ENCODE data around the gene AGBL1. TPM values are rescaled to one million over a fixed set of nuclear protein-coding genes. Genes with fewer than 3 reads are reported as not detected.

Gene AGBL1
- total and polyA plus RNA-seq, 4 donors = not detected

DNA sequence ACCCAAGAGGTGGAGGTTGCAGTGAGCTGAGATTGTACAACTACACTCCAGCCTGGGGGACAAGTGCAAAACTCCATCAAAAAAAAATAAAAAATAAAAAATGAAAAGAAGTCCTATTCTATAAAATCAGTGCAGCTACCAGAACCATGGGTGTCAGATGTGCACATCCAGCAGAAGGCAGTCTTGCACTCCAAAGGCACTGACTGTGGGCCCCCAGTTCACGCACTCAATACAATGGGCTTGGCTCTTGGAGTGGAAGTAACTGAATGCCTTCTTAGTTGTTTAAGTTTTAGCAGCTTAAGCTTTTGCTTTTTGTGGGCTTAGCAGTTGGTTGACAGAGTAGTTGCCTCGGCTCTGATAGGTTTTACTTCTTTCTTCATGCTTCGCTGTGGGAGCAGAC is 141.4 kb downstream of the AGBL1 start:
- Histone ChIP-seq H3K27me3 (ENCODE audit: control insufficient read depth in 4 of 4, insufficient read depth in 4 of 4, low read length in 3 of 4) (no peaks in the 10 kb centered on the region), H3K4me3 (ENCODE audit: low read depth in 1 of 3, low read length in 3 of 3) (no peak overlapping the region), H3K4me1 (ENCODE audit: control insufficient read depth in 4 of 4, insufficient read depth in 4 of 4, low read length in 3 of 4) (no peaks in the 10 kb centered on the region), H3K9me3 (ENCODE audit: control insufficient read depth in 4 of 4, low read length in 3 of 4) (peaks cover 0 to 7% (median under 1%) of the 10 kb centered on the region in 4 donors), H3K27ac (ENCODE audit: low read depth in 1 of 2, low read length in 2 of 2) (no peak overlapping the region), H3K36me3 (ENCODE audit: control insufficient read depth in 4 of 4, insufficient read depth in 3 of 4, low read depth in 1 of 4, low read length in 3 of 4) (no peaks in the 10 kb centered on the region), H3K9ac (ENCODE audit: low read depth in 1 of 2, low read length in 2 of 2) (no peak overlapping the region)
- TF ChIP-seq RXRA (IDR thresholded peaks at IDR 0.05) (no peak), JUND (IDR thresholded peaks at IDR 0.05) (no peak), GABPA (IDR thresholded peaks at IDR 0.05 in 1 of 2, conservative IDR thresholded peaks at IDR 0.05 in 1 of 2) (no peak), EGR1 (IDR thresholded peaks at IDR 0.05; ENCODE audit: low read depth in 2 of 2) (no peak)
- TF ChIP-seq, protein P1, sequence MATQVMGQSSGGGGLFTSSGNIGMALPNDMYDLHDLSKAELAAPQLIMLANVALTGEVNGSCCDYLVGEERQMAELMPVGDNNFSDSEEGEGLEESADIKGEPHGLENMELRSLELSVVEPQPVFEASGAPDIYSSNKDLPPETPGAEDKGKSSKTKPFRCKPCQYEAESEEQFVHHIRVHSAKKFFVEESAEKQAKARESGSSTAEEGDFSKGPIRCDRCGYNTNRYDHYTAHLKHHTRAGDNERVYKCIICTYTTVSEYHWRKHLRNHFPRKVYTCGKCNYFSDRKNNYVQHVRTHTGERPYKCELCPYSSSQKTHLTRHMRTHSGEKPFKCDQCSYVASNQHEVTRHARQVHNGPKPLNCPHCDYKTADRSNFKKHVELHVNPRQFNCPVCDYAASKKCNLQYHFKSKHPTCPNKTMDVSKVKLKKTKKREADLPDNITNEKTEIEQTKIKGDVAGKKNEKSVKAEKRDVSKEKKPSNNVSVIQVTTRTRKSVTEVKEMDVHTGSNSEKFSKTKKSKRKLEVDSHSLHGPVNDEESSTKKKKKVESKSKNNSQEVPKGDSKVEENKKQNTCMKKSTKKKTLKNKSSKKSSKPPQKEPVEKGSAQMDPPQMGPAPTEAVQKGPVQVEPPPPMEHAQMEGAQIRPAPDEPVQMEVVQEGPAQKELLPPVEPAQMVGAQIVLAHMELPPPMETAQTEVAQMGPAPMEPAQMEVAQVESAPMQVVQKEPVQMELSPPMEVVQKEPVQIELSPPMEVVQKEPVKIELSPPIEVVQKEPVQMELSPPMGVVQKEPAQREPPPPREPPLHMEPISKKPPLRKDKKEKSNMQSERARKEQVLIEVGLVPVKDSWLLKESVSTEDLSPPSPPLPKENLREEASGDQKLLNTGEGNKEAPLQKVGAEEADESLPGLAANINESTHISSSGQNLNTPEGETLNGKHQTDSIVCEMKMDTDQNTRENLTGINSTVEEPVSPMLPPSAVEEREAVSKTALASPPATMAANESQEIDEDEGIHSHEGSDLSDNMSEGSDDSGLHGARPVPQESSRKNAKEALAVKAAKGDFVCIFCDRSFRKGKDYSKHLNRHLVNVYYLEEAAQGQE (IDR thresholded peaks at IDR 0.05) = no peak
- no peak for DNase-seq (ENCODE audit: low spot score)
- WGBS = 85% methylated on average over 3 of the region's 3 CpGs

DNA sequence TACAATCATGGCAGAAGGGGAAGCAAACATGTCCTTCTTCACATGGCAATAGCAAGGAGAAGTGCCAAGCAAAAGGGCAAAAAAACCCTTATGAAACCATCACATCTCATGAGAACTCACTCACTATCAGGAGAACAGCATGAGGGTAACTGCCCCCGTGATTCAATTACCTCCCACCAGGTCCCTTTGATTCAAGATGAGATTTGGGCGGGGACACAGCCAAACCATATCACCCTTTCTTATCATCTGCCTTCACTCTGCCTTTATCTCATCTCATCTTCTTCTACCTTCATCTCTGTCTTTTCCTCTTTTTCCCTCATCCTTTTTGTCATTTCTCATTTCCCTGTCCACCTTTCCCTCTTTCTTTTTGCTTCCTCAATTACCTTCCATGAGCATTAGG is 149.6 kb downstream of the AGBL1 start:
- Histone ChIP-seq H3K27ac (ENCODE audit: low read depth in 1 of 2, low read length in 2 of 2) (no peak overlapping the region), H3K27me3 (ENCODE audit: control insufficient read depth in 4 of 4, insufficient read depth in 4 of 4, low read length in 3 of 4) (peaks cover 0 to 12% (median 1%) of the 10 kb centered on the region in 4 donors), H3K4me1 (ENCODE audit: control insufficient read depth in 4 of 4, insufficient read depth in 4 of 4, low read length in 3 of 4) (no peaks in the 10 kb centered on the region), H3K36me3 (ENCODE audit: control insufficient read depth in 4 of 4, insufficient read depth in 3 of 4, low read depth in 1 of 4, low read length in 3 of 4) (no peaks in the 10 kb centered on the region), H3K9ac (ENCODE audit: low read depth in 1 of 2, low read length in 2 of 2) (no peak overlapping the region), H3K4me3 (ENCODE audit: low read depth in 1 of 3, low read length in 3 of 3) (no peak overlapping the region), H3K9me3 (ENCODE audit: control insufficient read depth in 4 of 4, low read length in 3 of 4) (no peaks in the 10 kb centered on the region)
- 56% methylated on average over 2 of the region's 2 CpGs for WGBS
- no peak for DNase-seq (ENCODE audit: low spot score)
- TF ChIP-seq TAF1 (conservative IDR thresholded peaks at IDR 0.05) (no peak), GABPA (IDR thresholded peaks at IDR 0.05 in 1 of 2, conservative IDR thresholded peaks at IDR 0.05 in 1 of 2) (no peak), FOXA2 (IDR thresholded peaks at IDR 0.05) (no peak), NR2F2 (IDR thresholded peaks at IDR 0.05) (no peak), HNF4G (IDR thresholded peaks at IDR 0.05) (no peak), RAD21 (IDR thresholded peaks at IDR 0.05) (no peak), YY1 (IDR thresholded peaks at IDR 0.05) (no peak), FOXA1 (IDR thresholded peaks at IDR 0.05) (no peak), JUND (IDR thresholded peaks at IDR 0.05) (no peak)
- TF ChIP-seq, protein P1 (IDR thresholded peaks at IDR 0.05) = no peak
- TF ChIP-seq, protein P2, sequence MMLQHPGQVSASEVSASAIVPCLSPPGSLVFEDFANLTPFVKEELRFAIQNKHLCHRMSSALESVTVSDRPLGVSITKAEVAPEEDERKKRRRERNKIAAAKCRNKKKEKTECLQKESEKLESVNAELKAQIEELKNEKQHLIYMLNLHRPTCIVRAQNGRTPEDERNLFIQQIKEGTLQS (IDR thresholded peaks at IDR 0.05) = no peak
- TF ChIP-seq, protein P3, sequence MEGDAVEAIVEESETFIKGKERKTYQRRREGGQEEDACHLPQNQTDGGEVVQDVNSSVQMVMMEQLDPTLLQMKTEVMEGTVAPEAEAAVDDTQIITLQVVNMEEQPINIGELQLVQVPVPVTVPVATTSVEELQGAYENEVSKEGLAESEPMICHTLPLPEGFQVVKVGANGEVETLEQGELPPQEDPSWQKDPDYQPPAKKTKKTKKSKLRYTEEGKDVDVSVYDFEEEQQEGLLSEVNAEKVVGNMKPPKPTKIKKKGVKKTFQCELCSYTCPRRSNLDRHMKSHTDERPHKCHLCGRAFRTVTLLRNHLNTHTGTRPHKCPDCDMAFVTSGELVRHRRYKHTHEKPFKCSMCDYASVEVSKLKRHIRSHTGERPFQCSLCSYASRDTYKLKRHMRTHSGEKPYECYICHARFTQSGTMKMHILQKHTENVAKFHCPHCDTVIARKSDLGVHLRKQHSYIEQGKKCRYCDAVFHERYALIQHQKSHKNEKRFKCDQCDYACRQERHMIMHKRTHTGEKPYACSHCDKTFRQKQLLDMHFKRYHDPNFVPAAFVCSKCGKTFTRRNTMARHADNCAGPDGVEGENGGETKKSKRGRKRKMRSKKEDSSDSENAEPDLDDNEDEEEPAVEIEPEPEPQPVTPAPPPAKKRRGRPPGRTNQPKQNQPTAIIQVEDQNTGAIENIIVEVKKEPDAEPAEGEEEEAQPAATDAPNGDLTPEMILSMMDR (IDR thresholded peaks at IDR 0.05; ENCODE audit: low read depth, low read length, missing input control) = no peak
- TF ChIP-seq, protein P4, sequence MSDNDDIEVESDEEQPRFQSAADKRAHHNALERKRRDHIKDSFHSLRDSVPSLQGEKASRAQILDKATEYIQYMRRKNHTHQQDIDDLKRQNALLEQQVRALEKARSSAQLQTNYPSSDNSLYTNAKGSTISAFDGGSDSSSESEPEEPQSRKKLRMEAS (IDR thresholded peaks at IDR 0.05) = no peak
